ENCODE results near the gene OXA1L.

DNA sequence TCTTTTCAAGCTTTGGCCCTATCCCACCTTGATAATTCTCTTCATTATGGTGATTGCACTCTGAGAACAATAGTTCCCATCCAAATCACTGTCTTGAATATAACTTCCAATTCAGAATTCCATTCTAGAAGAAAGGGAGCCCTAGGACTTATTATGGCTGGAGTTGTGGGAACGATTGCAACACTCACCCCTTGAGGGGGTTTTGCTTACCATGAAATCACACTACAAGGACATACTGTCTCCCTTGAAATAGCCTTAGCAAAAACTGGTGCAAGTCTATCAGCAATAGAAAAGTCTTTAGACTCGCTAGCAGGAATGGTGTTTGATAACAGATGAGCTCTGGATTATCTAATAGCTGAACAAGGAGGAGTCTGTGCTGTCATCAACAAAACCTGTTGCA, 31.4 kb upstream of the OXA1L start:
- TF ChIP-seq POLR2AphosphoS5 (IDR thresholded peaks at IDR 0.05; ENCODE audit: low read depth, low read length) (no peak), TAF1 (IDR thresholded peaks at IDR 0.05; ENCODE audit: borderline replicate concordance, insufficient read depth, low read length) (no peak), SIN3A (IDR thresholded peaks at IDR 0.05; ENCODE audit: borderline replicate concordance, insufficient read depth, low read length) (no peak), REST (IDR thresholded peaks at IDR 0.05; ENCODE audit: insufficient read depth in 1 of 2, low read depth in 2 of 2, low read length in 2 of 2) (no peak)
